ENCODE results near the gene CEPT1. TPM values are rescaled to one million over a fixed set of nuclear protein-coding genes. Genes with fewer than 3 reads are reported as not detected.

Gene CEPT1
- total and polyA plus RNA-seq, 2 donors (not counting 3 experiments of a cell fraction or from before 2014, with no cell fraction given) = 13.6 to 29.1 TPM

GRCh38 chr1:111234258-111234657 is 94.2 kb downstream of the CEPT1 start:
- intact Hi-C loops (cut with micrococcal nuclease) = no loop called here
- no peak overlapping the region for H3K4me2 ChIP-seq (ENCODE audit: insufficient read depth, low read length)

More at GRCh38 chr1:111234258-111234657, 94.2 kb downstream of the CEPT1 start:
- TF ChIP-seq POLR2AphosphoS5 (IDR thresholded peaks at IDR 0.05; ENCODE audit: insufficient read depth, low read depth, low read length) (no peak), GATA2 (IDR thresholded peaks at IDR 0.05; ENCODE audit: insufficient read depth, insufficient read length, low read depth, low read length) (no peak), POLR2A (IDR thresholded peaks at IDR 0.05; ENCODE audit: low read depth, low read length) (no peak), CTCF (IDR thresholded peaks at IDR 0.05; ENCODE audit: extremely low read depth in 1 of 2, insufficient read depth in 1 of 2, low read depth in 1 of 2, low read length in 2 of 2) (no peak), FOS (IDR thresholded peaks at IDR 0.05; ENCODE audit: borderline replicate concordance, insufficient read depth, low read length) (no peak), MYC (IDR thresholded peaks at IDR 0.05; ENCODE audit: low read depth, low read length) (no peak), JUN (IDR thresholded peaks at IDR 0.05; ENCODE audit: borderline replicate concordance, insufficient read depth, insufficient read length, low read depth) (no peak), EZH2 (IDR thresholded peaks at IDR 0.05; ENCODE audit: borderline replicate concordance, low read depth, low read length, severe bottlenecking) (no peak), MAX (IDR thresholded peaks at IDR 0.05; ENCODE audit: insufficient read depth, insufficient read length) (no peak)
- H3K9ac ChIP-seq (replicated peaks; ENCODE audit: extremely low read depth, insufficient read depth, low read length) = no peak overlapping the region
- no peak overlapping the region for H3K27ac ChIP-seq (ENCODE audit: insufficient read depth, low read depth, low read length)
- H3K9me3 ChIP-seq (replicated peaks; ENCODE audit: control insufficient read depth, insufficient read depth, low read length) = no peaks in the 10 kb centered on the region
- no peak overlapping the region for H3K4me3 ChIP-seq (replicated peaks in 1 of 3; ENCODE audit: insufficient read depth in 1 of 3, low read depth in 1 of 3, low read length in 3 of 3)
- POLR2A ChIA-PET = no interaction called here
- BruUV-seq (replicated peaks) = no TSS peak
- dilution Hi-C loops (cut with MboI; ENCODE audit: extremely low pct_ligation_motif_present, low sequenced_read_pairs) = no loop called here
- H3K27me3 ChIP-seq (ENCODE audit: control insufficient read depth in 2 of 2, insufficient read depth in 2 of 2, low read length in 2 of 2) = peaks cover 0 to 5% of the 10 kb centered on the region in 2 experiments
- no peaks in the 10 kb centered on the region for H4K20me1 ChIP-seq (replicated peaks; ENCODE audit: control insufficient read depth, extremely low read depth, insufficient read depth, low read length)
- no peak overlapping the region for H2AFZ ChIP-seq (ENCODE audit: low read depth, low read length)
- H3K36me3 ChIP-seq (ENCODE audit: control insufficient read depth in 2 of 2, extremely low read depth in 1 of 2, insufficient read depth in 2 of 2, low read length in 2 of 2) = no peaks in the 10 kb centered on the region
- H3K4me1 ChIP-seq (ENCODE audit: control insufficient read depth, extremely low read depth, insufficient read depth, low read length) = no peaks in the 10 kb centered on the region
- DNase-seq (ENCODE audit: low read depth, low spot score) (no peak), FAIRE-seq (no peak)
- H3K9me1 ChIP-seq (replicated peaks; ENCODE audit: control insufficient read depth, extremely low read depth, insufficient read depth, low read length) = no peaks in the 10 kb centered on the region
- CTCF ChIA-PET = no interaction called here
- no peaks in the 10 kb centered on the region for H3K79me2 ChIP-seq (ENCODE audit: control insufficient read depth, insufficient read depth, low read length)

Small RNA genes lying within 50 kb of the gene (small RNA-seq; reads per million reads assigned to genes)
- not detected for gene AL355816.1 (ENCODE audit: insufficient read depth, insufficient read length, low read depth, low replicate concordance)

Other genes starting within 250 kb of the CEPT1 start
- 12.9 and 13.0 TPM in 2 replicates for gene LRIF1, start 176.3 kb upstream of the CEPT1 start, total RNA-seq
- 2.8 and 3.5 TPM in 2 replicates for gene LRIF1, start 176.3 kb upstream of the CEPT1 start, polyA plus RNA-seq
- gene DRAM2, start 130 bp upstream of the CEPT1 start, total RNA-seq = 21.7 and 24.5 TPM in 2 replicates
- 45.2 and 55.9 TPM in 2 replicates for gene DRAM2, start 130 bp upstream of the CEPT1 start, polyA plus RNA-seq
- gene DENND2D, start 60.4 kb downstream of the CEPT1 start, total RNA-seq = 0.42 and 1.00 TPM in 2 replicates
- 0.30 and 0.41 TPM in 2 replicates for gene DENND2D, start 60.4 kb downstream of the CEPT1 start, polyA plus RNA-seq
- not detected in 2 replicates for gene CHI3L2, start 87.5 kb downstream of the CEPT1 start, total RNA-seq
- gene CHI3L2, start 87.5 kb downstream of the CEPT1 start, polyA plus RNA-seq = not detected in 2 replicates
- not detected in 2 replicates for gene CHIA, start 150.6 kb downstream of the CEPT1 start, total RNA-seq
- gene CHIA, start 150.6 kb downstream of the CEPT1 start, polyA plus RNA-seq = not detected in 2 replicates

Measured in endothelial cell of umbilical vein (primary cell).